EL (cell line): ENCODE data around the gene TRIM60.
A peak's percentile ranks its signal among the peaks of the same experiment; 100 is the strongest.
"Not testable (repeated sequence)": the region's sequence is repeated elsewhere in the genome, so short reads cannot be mapped to it uniquely, and the experiment has no call there.

Source experiments
- DNase-seq: peaks from one replicate; pipeline ENCODE4 v3.0.0-alpha.2; 2016

TRIM60 gene

DNA sequence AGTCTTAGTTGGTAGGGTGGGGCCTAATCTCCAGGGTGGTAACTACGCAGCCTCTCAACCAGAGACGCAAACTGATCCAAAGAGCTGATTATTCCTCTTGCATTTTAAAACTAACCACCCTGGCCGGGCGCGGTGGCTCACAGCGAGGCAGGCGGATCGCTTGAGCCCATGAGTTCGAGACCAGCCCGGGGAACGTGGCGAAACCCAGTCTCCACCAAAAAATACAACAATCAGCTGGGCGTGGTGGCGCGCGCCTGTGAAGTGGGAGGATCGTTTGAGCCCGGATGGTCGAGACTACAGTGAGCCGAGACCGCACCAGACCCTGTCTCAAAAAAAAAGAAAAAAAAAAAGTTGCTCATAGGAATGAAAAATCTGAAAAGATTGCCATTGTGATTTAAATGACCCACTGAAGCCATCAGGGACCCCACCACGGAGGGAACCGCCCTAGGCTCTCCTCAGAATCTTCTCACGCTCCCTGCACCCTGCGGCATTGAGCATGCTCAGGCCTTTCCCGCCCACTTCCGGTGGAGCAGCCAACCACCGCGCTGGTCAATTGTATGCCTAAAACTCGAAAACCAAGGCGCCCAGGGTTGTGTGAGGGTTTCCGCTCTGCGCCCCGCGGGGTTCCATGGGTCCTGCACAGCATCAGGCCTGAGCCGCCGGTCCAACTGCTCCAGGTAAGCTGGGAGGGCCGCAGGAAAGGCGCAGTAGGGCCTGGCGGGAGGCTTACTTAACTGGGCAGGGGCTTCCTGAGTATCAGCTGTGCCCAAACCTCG, at the start of gene TRIM60:
Gene TRIM60, plus strand, starts transcription at position 564 of the 776 bp plus-strand sequence. CDS start 8,074 bp downstream, outside the sequence.
- DNase-seq = no peak

DNA sequence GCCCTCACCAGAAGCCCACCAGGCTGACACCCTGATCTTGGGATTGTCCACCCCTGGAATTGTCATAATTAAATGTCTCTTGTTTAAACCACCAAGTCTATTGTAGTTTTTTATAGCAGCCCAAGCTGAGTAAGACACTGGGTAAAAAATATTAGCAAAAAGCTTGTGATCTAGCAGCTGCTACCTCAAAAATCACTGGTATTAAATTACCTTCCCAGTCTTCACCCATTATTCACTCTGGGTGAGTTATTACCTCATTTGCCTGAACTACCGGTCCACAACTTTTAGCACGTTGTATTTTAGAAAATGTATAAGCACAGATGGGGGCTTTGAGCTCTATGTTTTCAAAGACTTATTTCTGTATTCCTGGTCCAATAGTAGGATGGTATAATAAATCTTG, 42.3 kb upstream of the TRIM60 start:
- no peak for DNase-seq

DNA sequence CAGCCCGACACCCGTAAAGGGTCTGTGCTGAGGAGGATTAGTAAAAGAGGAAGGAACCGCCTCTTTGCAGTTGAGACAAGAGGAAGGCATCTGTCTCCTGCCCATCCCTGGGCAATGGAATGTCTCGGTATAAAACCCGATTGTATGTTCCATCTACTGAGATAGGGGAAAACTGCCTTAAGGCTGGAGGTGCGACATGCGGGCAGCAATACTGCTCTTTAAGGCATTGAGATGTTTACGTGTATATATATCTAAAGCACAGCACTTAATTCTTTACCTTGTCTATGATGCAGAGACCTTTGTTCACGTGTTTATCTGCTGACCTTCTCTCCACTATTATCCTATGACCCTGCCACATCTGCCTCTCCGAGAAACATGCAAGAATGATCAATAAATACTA, 41.0 kb upstream of the TRIM60 start:
- not testable (repeated sequence) for DNase-seq

DNA sequence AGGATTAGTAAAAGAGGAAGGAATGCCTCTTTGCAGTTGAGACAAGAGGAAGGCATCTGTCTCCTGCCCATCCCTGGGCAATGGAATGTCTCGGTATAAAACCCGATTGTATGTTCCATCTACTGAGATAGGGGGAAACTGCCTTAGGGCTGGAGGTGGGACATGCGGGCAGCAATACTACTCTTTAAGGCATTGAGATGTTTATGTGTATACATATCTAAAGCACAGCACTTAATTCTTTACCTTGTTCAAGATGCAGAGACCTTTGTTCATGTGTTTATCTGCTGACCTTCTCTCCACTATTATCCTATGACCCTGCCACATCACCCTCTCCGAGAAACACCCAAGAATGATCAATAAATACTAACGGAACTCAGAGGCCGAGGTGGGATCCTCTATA, 35.7 kb upstream of the TRIM60 start:
- DNase-seq = not testable (repeated sequence)

DNA sequence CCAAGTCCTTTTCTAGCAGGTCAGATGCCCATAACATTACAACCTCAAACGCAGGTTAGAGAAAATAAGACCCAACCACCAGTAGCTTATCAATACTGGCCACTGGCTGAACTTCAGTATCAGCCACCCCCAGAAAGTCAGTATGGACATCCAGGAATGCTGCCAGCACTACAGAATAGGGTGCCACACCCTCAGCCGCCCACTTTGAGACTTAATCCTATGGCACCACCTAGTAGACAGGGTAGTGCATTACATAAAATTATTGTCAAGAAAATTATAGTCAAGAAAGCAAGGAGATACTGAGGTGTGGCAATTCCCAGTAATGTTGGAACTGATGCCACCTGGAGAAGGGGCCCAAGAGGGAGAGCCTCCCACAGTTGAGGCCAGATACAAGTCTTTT, 34.5 kb upstream of the TRIM60 start:
- peak; percentile 8 for DNase-seq

DNA sequence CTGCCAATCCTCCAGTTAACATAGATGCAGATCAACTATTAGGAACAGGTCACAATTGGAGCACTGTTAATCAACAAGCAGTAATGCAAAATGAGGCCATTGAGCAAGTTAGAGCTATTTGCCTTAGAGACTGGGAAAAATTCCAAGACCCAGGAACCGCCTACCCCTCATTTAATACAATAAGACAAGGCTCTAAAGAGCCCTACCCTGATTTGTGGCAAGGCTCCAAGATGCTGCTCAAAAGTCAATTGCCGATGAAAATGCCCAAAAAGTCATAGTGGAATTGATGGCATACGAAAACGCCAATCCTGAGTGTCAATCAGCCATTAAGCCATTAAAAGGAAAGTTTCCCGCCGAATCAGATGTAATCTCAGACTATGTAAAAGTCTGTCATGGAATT, 33.9 kb upstream of the TRIM60 start:
- no peak for DNase-seq

DNA sequence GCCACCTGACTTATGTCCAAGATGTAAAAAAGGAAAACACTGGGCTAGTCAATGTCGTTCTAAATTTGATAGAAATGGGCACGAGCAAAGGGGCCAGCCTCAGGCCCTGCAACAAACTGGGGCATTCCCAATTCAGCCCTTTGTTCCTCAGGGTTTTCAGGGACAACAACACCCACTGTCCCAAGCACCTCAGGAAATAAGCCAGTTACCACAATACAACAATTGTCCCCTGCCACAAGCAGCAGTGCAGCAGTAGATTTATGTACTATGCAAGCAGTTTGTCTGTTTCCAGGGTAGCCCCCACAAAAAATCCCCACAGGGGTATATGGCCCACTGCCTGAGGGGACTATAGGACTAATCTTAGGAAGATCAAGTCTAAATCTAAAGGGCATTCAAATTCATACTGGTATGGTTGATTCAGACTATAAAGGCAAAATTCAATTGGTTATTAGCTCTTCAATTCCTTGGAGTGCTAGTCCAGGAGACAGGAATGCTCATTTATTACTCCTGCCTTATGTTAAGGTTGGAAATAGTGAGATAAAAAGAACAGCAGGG, 33.2 kb upstream of the TRIM60 start:
- DNase-seq = not testable (repeated sequence)

DNA sequence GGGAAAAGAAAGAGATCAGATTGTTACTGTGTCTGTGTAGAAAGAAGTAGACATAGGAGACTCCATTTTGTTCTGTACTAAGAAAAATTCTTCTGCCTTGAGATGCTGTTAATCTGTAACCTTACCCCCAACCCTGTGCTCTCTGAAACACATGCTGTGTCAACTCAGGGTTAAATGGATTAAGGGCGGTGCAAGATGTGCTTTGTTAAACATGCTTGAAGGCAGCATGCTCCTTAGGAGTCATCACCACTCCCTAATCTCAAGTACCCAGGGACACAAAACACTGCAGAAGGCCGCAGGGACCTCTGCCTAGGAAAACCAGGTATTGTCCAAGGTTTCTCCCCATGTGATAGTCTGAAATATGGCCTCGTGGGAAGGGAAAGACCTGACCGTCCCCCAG, 29.8 kb upstream of the TRIM60 start:
- not testable (repeated sequence) for DNase-seq

DNA sequence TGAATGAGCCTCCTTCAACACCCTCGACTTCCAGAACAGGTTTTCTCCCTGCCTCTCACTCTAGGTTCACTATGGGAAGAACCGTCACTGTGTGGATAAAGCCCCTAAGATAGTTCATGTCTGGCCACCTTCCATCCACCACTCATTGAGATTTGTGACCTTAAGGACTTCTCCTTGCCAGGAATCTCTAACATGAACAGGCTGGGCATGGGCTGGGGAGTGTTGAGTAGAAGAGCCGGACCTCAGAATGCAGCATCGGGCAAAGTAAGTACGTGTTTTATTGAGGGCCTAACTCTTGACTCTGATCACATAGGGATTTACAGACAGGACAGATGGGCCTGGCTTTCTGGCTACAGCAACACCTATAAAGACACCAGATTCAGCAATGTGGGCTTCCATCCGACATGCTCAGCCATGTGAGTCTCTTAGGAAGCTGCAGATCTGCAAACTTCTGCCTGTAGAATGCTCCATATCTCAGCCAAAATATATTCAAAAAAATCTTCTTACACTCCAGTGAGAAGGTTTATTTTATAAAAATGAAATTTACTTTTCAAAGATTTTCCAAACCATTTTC, 26.4 kb upstream of the TRIM60 start:
- no peak for DNase-seq

DNA sequence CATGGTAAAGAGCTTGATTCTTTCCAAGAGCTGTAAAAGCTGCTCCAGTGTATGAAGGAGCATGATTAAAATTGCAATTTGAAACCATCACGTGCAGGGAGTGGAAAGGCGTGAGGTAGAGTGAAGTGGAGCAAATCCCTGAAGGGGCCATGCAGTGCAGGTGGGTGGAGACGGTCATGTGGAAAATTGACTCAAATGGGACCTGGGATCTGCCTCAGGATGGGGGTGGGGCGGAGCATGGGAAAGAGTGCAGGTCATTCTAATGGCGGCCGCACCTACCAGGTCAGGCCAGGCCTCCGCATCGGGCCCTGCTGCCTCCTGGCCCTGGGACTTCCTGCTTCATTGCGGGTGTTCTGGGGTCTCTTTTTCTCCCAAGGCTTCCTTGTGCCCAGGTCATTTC, 25.3 kb upstream of the TRIM60 start:
- DNase-seq = no peak

DNA sequence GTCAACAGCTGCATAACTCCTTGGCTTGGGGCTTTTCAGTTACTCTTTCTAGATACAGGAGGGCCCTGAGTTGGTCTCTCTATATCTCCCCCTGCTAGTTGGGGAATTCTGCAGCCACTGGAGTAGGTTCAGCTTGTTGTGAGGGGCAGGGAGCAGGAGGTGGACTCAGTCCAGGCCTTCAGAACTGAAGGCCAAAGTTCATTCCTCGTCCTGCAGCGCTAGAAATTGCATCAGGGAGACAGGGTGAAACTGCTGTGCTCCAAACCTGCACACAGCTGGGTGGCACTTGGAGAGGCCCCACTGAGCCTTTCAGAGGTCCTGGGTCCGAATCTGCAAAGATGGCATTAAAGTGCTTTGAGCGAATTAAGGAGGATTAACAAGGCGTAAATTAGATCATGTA, 24.9 kb upstream of the TRIM60 start:
- DNase-seq = no peak

DNA sequence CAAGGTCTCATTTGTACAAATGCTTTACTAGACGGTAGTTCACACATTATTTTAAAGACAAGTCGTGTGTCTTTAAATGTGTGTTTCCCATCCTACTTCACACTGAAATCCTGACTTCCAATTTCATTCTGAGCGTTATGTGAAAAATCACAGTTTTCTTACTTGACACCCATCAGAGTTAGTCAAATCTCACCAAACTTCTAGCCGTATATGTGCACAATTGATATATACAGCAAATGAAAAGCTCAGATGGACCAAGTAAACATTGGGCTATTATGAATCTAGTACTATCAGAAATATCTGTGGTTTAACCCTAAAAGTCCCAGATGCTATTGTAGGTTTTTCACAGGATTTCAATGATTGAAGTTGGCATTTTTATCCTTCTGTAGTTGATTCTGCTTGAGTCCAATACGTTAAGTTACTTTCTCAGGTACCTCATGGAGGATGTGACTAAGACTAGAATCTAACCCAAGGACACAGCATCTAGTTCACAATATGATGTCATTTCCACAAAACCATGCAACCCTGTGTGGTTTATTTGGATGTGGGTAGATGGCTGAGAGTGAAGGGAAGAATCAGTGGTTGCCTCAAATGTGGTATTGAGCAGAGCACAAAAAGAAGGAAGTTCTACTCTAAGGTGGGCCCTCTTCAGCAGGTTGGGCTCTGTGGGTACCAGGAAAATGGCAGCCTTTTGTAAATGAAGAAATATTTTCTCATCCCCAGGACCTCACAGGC, 22.1 kb upstream of the TRIM60 start:
- no peak for DNase-seq

DNA sequence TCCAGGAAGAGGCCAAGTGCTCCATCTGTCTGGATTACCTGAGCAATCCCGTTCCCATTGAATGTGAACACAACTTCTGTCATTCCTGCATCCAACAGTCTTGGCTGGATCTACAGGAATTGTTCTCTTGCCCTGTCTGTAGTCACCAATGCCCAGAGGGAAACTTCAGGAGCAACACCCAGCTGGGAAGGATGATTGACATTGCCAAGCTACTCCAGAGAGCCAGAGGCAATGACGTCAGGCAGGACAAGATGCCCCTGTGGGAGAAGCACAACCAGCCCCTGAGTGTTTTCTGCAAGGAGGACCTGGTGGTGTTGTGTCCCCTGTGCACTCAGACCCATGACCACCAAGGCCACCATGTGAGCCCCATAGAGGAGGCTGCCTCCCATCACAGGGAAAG, 21.3 kb upstream of the TRIM60 start:
- no peak for DNase-seq

DNA sequence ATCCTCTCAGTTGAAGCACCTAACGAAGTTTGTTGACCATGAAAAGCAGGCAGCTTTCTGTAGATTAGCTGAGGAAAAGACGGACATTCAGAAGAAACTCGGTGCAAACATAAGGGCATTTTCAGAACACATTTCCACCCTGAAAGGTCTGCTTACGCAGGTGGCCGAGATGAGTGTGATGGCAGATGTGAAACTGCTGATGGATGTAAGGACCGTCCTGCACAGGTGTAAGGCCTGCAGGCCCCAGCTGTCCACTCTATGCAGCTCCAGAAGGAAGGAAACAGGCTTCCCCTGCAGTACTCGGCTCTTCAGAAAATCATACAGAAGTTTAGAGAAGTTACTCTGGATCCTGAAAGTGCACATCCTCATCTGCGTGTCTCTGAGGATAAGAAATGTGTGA, 20.8 kb upstream of the TRIM60 start:
- no peak for DNase-seq

DNA sequence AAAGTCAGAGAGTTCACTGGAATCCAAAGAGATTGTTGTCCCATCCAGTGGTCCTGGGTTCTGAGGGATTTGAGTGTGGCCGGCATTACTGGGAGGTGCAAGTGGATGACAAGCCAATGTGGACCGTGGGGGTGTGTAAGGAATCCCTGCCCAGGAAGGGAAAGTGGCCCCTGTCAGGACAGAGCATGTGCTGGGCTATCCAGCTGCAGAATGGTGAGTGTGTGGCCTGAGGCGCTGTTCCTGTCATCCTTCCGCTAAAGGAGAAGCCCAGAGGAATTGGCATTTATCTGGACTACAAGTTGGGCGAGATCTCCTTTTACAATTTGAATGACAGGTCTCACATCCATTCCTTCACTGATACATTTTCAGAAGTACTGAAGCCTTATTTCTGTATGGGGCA, 20.4 kb upstream of the TRIM60 start:
- peak; percentile 1 for DNase-seq

DNA sequence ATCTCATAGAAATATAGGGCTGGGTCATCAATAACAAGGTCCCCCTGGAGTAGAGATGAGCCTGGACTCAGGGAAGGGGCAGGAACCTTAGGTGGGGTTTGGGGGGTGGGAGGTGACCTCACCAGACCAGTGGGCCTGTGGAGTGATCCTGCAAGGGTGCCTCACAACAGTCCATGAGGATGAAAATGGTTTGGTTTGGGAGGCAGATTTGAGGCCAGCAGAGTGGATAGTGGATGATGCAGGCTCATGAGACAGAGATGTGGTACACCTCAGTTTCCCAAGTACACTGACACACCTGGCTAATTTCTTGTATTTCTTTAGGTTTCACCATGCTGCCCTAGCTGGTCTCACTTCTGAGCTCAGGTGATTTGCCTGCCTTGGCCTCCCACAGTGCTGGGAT, 18.1 kb upstream of the TRIM60 start:
- DNase-seq = no peak

DNA sequence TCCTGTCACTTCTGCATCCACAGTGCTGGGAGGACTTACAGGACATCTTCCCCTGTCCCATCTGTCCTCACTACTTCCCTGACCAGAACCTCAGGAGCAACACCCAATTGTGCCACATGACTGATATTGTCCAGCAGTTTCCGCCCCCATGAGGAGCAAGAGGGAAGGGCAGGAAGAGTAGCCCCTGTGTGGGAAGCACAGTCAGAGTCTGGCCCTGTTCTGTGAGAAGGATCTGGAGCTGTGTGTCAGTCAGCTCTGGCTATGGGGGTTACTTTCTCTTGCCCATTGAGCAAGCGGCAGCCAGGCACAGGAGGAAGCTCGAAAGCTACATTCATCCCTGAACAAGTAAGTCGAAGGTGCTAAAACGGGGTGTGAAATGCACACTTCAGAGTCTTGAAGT, 14.8 kb upstream of the TRIM60 start:
- peak; percentile 9 for DNase-seq

DNA sequence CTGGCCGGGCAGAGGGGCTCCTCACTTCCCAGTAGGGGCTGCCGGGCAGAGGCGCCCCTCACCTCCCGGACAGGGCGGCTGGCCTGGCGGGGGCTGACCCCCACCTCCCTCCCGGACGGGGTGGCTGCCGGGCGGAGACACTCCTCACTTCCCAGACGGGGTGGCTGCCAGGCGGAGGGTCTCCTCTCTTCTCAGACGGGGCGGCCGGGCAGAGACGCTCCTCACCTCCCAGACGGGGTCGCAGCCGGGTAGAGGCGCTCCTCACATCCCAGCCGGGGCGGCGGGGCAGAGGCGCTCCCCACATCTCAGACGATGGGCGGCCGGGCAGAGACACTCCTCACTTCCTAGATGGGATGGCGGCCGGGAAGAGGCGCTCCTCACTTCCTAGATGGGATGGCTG, 11.8 kb upstream of the TRIM60 start:
- not testable (repeated sequence) for DNase-seq

DNA sequence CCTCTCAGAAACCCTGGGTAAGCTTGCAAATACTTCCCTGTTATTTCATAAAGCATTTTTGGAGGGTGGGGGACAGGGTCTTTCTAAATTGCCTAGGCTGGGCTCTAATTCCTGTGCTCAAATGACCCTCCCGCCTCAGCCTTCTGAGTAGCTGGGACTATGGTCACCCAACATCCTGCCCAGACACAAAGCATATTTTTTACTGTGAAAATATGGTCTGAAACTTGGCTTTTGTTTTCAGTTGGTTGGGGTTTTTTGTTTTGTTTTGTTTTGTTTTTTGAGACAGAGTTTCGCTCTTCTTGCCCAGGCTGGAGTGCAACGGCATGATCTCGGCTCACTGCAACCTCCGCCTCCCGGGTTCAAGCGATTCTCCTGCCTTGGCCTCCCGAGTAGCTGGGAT, 6.0 kb upstream of the TRIM60 start:
- DNase-seq = not testable (repeated sequence)

DNA sequence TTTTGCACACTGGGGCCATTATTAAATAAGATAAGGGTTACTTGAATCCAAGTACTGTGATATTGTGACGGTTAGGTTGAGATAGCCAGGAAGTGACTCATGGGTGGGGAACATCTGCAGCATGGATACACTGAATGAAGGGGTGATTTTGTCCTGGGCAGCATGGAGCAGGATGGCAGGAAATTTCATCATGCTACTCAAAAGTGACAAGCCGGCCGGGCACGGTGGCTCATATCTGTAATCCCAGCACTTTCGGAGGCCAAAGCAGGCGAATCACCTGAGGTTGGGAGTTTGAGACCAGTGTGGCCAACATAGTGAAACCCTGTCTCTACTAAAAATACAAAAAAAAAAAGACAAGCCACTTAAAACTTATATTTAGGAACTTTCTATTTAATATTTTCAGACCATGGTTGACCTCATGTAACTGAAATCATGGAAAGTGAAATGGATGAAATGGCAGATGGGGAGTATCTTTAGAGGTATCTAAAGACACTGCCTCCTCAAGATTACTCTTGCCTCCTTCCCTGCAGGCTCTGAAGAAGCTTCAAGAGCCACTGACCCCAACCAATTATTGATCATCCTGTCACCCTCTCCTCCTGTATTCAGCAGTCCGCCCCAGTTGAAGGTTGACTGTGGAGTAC, 3.9 kb upstream of the TRIM60 start:
- peak; percentile 8 for DNase-seq

DNA sequence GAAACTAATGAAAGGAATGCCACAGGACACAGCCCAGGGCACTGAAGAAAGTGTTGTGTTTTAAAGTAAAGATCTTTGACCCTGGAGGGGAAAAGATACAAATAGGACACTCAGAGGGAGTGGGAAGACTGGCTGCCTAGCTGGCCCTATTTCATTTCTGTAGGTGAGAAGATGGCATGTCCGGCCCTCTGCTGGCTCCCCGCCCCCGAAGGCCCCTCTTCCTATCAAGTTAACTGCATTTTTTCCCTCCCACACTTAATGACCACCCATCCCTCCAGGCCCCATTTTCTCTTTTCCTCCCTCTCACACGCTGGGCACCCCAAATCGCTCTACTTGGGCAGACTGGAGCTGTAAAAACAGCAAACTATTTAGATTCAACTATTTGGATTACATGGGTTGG, 16.4 kb downstream of the TRIM60 start:
- no peak for DNase-seq

DNA sequence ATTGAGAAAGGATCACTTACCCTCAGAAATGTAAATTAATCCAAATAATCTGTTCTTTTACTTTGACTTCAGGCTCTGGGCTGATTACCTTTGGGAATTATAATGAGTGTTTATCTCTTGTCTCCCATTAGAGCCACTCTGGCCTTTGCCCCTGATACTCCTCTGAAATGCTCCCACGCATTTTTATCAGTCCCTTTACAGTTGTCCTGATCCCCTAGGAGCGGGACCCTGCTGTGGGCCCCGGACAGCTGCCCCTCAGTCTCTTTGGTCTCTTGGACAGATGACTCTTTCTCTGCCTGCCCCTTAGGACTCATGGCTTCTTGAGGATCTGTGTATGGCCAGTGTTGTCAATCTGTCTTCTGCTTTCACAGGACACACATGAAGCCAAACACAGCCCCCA, 20.8 kb downstream of the TRIM60 start:
- no peak for DNase-seq

DNA sequence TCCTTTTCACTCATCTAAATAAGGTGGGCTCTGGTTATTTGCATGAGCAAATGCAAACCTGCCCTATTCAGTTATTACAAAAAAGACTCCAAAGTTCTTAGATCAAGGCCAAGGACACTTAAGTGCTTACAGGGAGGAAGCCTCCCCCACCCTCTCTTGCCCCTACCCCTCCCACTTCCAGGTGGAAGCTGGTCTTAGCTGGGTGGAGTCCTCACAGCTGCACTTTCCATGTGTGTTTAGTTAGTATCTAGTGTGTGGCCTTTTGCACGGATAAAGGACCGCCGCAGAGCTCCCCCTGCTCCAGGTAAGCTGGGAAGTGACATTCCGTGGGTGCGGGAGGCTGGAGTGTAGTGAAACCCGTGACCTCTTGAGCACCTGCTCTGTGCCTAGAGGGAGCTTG, 21.8 kb downstream of the TRIM60 start, which contains the start of gene TRIM75:
Gene TRIM75, plus strand, starts transcription at position 222 of the 400 bp plus-strand sequence. CDS start 5,282 bp downstream, outside the sequence.
- no peak for DNase-seq
